Panc1 (cell line): Measurements from ENCODE around the gene CDYL. TPM values are rescaled to one million over a fixed set of nuclear protein-coding genes. Genes with fewer than 3 reads are reported as not detected.

Source experiments
- ATAC-seq: fragments of 200-7000 bp; cut with Tn5 transposase; 2 replicates; pipeline ENCODE4 v1.9.1; 2020; ENCODE audit warnings: mild to moderate bottlenecking, moderate library complexity
- BruUV-seq: library from RNA; stranded (reverse); fragments of 400-500 nt; replicated peaks from 2 replicates; lab custom pipeline; 2021; lab: Mats Ljungman, UMichigan
- CTCF ChIA-PET: fragments of 300-600 bp; sonication (Branson Sonifier 250); formaldehyde crosslinking; loops from one replicate; lab custom pipeline; 2022; ENCODE audit warnings: antibody characterized with exemption; lab: Charles Lee
- POLR2A ChIA-PET: fragments of 300-600 bp; sonication (Branson Sonifier 250); formaldehyde crosslinking; loops from one replicate; lab custom pipeline; 2022; ENCODE audit warnings: antibody characterized with exemption; lab: Charles Lee
- DNase-seq: peaks from one replicate; pipeline ENCODE4 v3.0.0-alpha.2; 2010; ENCODE audit warnings: low read depth, low spot score
- H3K27ac ChIP-seq: 2 replicates; pipeline ENCODE4 v1.5.1; 2011; ENCODE audit warnings: mild to moderate bottlenecking, low read length, inconsistent platforms
- H3K27me3 ChIP-seq: fragments of 200-500 bp; sonication (Bioruptor generic); 2 replicates; pipeline ENCODE4 v1.6.0; 2014; ENCODE audit warnings: low read length, inconsistent platforms; ENCODE audit not compliant: control insufficient read depth, insufficient read depth
- H3K36me3 ChIP-seq: fragments of 200-500 bp; sonication (Bioruptor generic); 2 replicates; pipeline ENCODE4 v1.5.1; 2014; ENCODE audit warnings: inconsistent platforms, mild to moderate bottlenecking, low read length, moderate library complexity; ENCODE audit not compliant: control insufficient read depth, insufficient read depth
- H3K4me1 ChIP-seq: 2 replicates; pipeline ENCODE4 v1.5.1; 2011; ENCODE audit warnings: inconsistent platforms, mild to moderate bottlenecking, low read length, moderate library complexity; ENCODE audit not compliant: control insufficient read depth, insufficient read depth
- H3K4me3 ChIP-seq, 2 experiments: 2 replicates each; pipeline ENCODE4 v1.5.1; 2011 to 2012; ENCODE audit warnings: low read depth in 2 of 2, low read length in 2 of 2, mild to moderate bottlenecking in 2 of 2, inconsistent platforms in 1 of 2, moderate library complexity in 1 of 2
- H3K9me3 ChIP-seq: fragments of 200-500 bp; sonication (Bioruptor generic); 2 replicates; pipeline ENCODE4 v1.5.1; 2014; ENCODE audit warnings: low read depth, mild to moderate bottlenecking, inconsistent platforms, low read length, moderate library complexity; ENCODE audit not compliant: control insufficient read depth, insufficient read depth
- CTCF ChIP-seq: fragments of 450-650 bp; IDR thresholded peaks from 2 replicates; pipeline ENCODE4 v1.5.1; 2017; ENCODE audit warnings: mild to moderate bottlenecking
- POLR2AphosphoS5 ChIP-seq: IDR thresholded peaks from 2 replicates; pipeline ENCODE4 v1.6.1; 2012; ENCODE audit warnings: mild to moderate bottlenecking, low read depth, low read length, moderate library complexity
- REST ChIP-seq, 2 experiments: IDR thresholded peaks; 2 replicates each; pipeline ENCODE4 v1.6.1; 2011 to 2012; ENCODE audit warnings: low read depth in 2 of 2, control low read depth in 1 of 2, low read length in 1 of 2, mild to moderate bottlenecking in 1 of 2, moderate library complexity in 1 of 2; ENCODE audit not compliant: insufficient read depth in 1 of 2
- SIN3A ChIP-seq: IDR thresholded peaks from 2 replicates; pipeline ENCODE4 v1.6.1; 2012; ENCODE audit warnings: low read depth, mild to moderate bottlenecking, low read length, moderate library complexity, borderline replicate concordance; ENCODE audit not compliant: insufficient read depth
- TCF7L2 ChIP-seq: IDR thresholded peaks from 2 replicates; pipeline ENCODE4 v1.6.1; 2011; ENCODE audit warnings: mild to moderate bottlenecking, low read depth, low read length, inconsistent platforms
- in situ Hi-C: cut with HindIII; loops from 2 replicates; pipeline ENCODE4 v1.10.0; 2016; ENCODE audit warnings: low sequenced_read_pairs, low pct_unique_long_range_greater_than_20kb
- intact Hi-C: fragments of 100-400 bp; cut with micrococcal nuclease; formaldehyde crosslinking; loops from one replicate; pipeline ENCODE4 v1.10.0; 2022; ENCODE audit not compliant: unreplicated experiment
- total RNA-seq: library from RNA; stranded (reverse); gene quantifications from one replicate; pipeline ENCODE4 v1.2.1, GENCODE V29; 2021; ENCODE audit not compliant: unreplicated experiment

CDYL gene
- total RNA-seq, 1 experiment from 2014 or later: 61.4 TPM

- H3K4me3 ChIP-seq: peak overlapping the region; percentile 67 to 85
These were observed 1.9 kb upstream of the CDYL start for GRCh38 chr6:4774296-4774695.

More at GRCh38 chr6:4774296-4774695, 1.9 kb upstream of the CDYL start:
- in situ Hi-C loops: no loop called here
- Histone ChIP-seq H3K9me3 (peaks cover 9% of the 10 kb centered on the region; the same call in 1 of the 2 replicates), H3K27me3 (peaks cover 12% of the 10 kb centered on the region), H3K27ac (no peak overlapping the region; the same call in 1 of the 2 replicates), H3K4me1 (peaks cover 13% of the 10 kb centered on the region), H3K36me3 (no peaks in the 10 kb centered on the region; the same call in 1 of the 2 replicates)
- ChIA-PET POLR2A (no interaction called here), CTCF (no interaction called here)
- BruUV-seq: no TSS peak
- DNase-seq (no peak), ATAC-seq (no peak)
- intact Hi-C loops: no loop called here
- TF ChIP-seq POLR2AphosphoS5 (no peak), SIN3A (no peak), REST (IDR thresholded peaks at IDR 0.05; ENCODE audit: insufficient read depth in 1 of 2, low read depth in 2 of 2, low read length in 1 of 2) (no peak), TCF7L2 (no peak), CTCF (no peak)
